Activated T-cell treated with anti-CD3 and anti-CD28 coated beads, Interleukin-2, amount 50 U/mL, for 72 hours (primary cell): ENCODE data around the gene CCDC142. TPM values are rescaled to one million over a fixed set of nuclear protein-coding genes. Genes with fewer than 3 reads are reported as not detected.
"Not testable (repeated sequence)": the region's sequence is repeated elsewhere in the genome, so short reads cannot be mapped to it uniquely, and the experiment has no call there.

ENCODE experiments used
- ATAC-seq, 2 donors: fragments of 150-1000 bp; cut with Tn5 transposase; replicated peaks in 1 of 2; 2 replicates each; pipeline ENCODE4 v1.10.0; 2021; ENCODE audit warnings: moderate library complexity in 2 of 2, mild to moderate bottlenecking in 1 of 2
- DNase-seq, 2 donors: peaks; one replicate each; pipeline ENCODE4 v3.0.0; 2021 to 2022; ENCODE audit warnings: mixed read lengths in 1 of 2
- H3K27ac Mint-ChIP-seq: one replicate; pipeline ENCODE4 v1.8.0; 2022; ENCODE audit warnings: mild to moderate bottlenecking, moderate library complexity, mixed read lengths
- H3K27me3 Mint-ChIP-seq: one replicate; pipeline ENCODE4 v1.8.0; 2022; ENCODE audit warnings: low read depth, mixed read lengths
- H3K36me3 Mint-ChIP-seq, 2 donors: one replicate each; pipeline ENCODE4 v1.8.0; 2022; ENCODE audit warnings: mixed read lengths in 2 of 2, mild to moderate bottlenecking in 1 of 2; ENCODE audit not compliant: insufficient read depth in 2 of 2
- H3K4me1 Mint-ChIP-seq: one replicate; pipeline ENCODE4 v1.8.0; 2022; ENCODE audit warnings: low read depth, mixed read lengths
- H3K4me3 Mint-ChIP-seq, 2 donors: one replicate each; pipeline ENCODE4 v1.8.0; 2022; ENCODE audit warnings: mild to moderate bottlenecking in 2 of 2, mixed read lengths in 2 of 2, moderate library complexity in 2 of 2
- H3K9me3 Mint-ChIP-seq, 2 donors: one replicate each; pipeline ENCODE4 v1.8.0; 2022; ENCODE audit warnings: mixed read lengths in 2 of 2
- total RNA-seq, 2 donors: library from RNA; stranded (reverse); gene quantifications; one replicate each; pipeline ENCODE4 v1.2.3, GENCODE V29; 2022

The CCDC142 gene
- total RNA-seq, 2 donors from 2014 or later: 9.0 to 9.5 TPM

- not testable (repeated sequence) for ATAC-seq, H3K9me3 Mint-ChIP-seq, DNase-seq, H3K27me3 Mint-ChIP-seq
- Mint-ChIP-seq H3K27ac (peak overlapping the region; percentile 97), H3K4me3 (peak overlapping the region; percentile 92 to 96), H3K36me3 (peaks cover 2 to 26% of the 10 kb centered on the region in 2 donors), H3K4me1 (peaks cover 44% of the 10 kb centered on the region)
Measured at GRCh38 chr2:74483675-74484164, 922 bp upstream of the CCDC142 start.

GRCh38 chr2:74481961-74482800 is 617 bp downstream of the CCDC142 start:
- Mint-ChIP-seq H3K9me3 (no peaks in the 10 kb centered on the region), H3K36me3 (peaks cover 2 to 26% of the 10 kb centered on the region in 2 donors), H3K27ac (peak overlapping the region; percentile 97), H3K27me3 (no peaks in the 10 kb centered on the region), H3K4me3 (peak overlapping the region; percentile 92 to 96), H3K4me1 (peaks cover 44% of the 10 kb centered on the region)
- peak; percentile 73 to 74 for DNase-seq
- peak; percentile 65 for ATAC-seq

GRCh38 chr2:74481431-74481830 is 1.4 kb downstream of the CCDC142 start:
- no peak for DNase-seq
- Mint-ChIP-seq H3K27me3 (no peaks in the 10 kb centered on the region), H3K4me1 (peaks cover 44% of the 10 kb centered on the region), H3K27ac (no peak overlapping the region), H3K36me3 (peaks cover 2 to 23% of the 10 kb centered on the region in 2 donors), H3K4me3 (peak overlapping the region; percentile 92 to 96), H3K9me3 (no peaks in the 10 kb centered on the region)
- ATAC-seq: no peak

GRCh38 chr2:74474899-74475298 is 7.9 kb downstream of the CCDC142 start:
- DNase-seq (no peak), ATAC-seq (no peak)
- Mint-ChIP-seq H3K4me1 (peaks cover 33% of the 10 kb centered on the region), H3K4me3 (no peak overlapping the region), H3K36me3 (peaks cover 0 to 16% of the 10 kb centered on the region in 2 donors), H3K27me3 (no peaks in the 10 kb centered on the region), H3K27ac (no peak overlapping the region), H3K9me3 (no peaks in the 10 kb centered on the region)

- peaks cover 33% of the 10 kb centered on the region for H3K4me1 Mint-ChIP-seq
- H3K27me3 Mint-ChIP-seq: no peaks in the 10 kb centered on the region
- ATAC-seq: no peak
- no peak for DNase-seq
- no peak overlapping the region for H3K27ac Mint-ChIP-seq
- H3K36me3 Mint-ChIP-seq: peaks cover 0 to 13% of the 10 kb centered on the region in 2 donors
- no peaks in the 10 kb centered on the region for H3K9me3 Mint-ChIP-seq
- H3K4me3 Mint-ChIP-seq: peak overlapping the region; percentile 17 to 25
Measured at GRCh38 chr2:74474481-74474880, 8.3 kb downstream of the CCDC142 start.

GRCh38 chr2:74472945-74473258 is 9.9 kb downstream of the CCDC142 start:
- Mint-ChIP-seq H3K9me3 (no peaks in the 10 kb centered on the region), H3K4me3 (peak overlapping the region; percentile 99 to 100), H3K27me3 (no peaks in the 10 kb centered on the region), H3K27ac (peak overlapping the region; percentile 96), H3K36me3 (peaks cover 0 to 8% of the 10 kb centered on the region in 2 donors), H3K4me1 (peaks cover 26% of the 10 kb centered on the region)
- ATAC-seq (no peak), DNase-seq (no peak)

- peak; percentile 96 to 98 for DNase-seq
- H3K27me3 Mint-ChIP-seq: no peaks in the 10 kb centered on the region
- H3K36me3 Mint-ChIP-seq: peaks cover 0 to 8% of the 10 kb centered on the region in 2 donors
- no peaks in the 10 kb centered on the region for H3K9me3 Mint-ChIP-seq
- H3K4me3 Mint-ChIP-seq: peak within 1 kb of the TSS; percentile 99 to 100
- peaks cover 26% of the 10 kb centered on the region for H3K4me1 Mint-ChIP-seq
- peak within 1 kb of the TSS; percentile 96 for H3K27ac Mint-ChIP-seq
- ATAC-seq: peak; percentile 95 to 96
Measured at GRCh38 chr2:74472086-74472944, 10.5 kb downstream of the CCDC142 start, which contains the start of gene MRPL53. MRPL53 (minus strand) TSS chr2:74472680; CDS start chr2:74472660, 20 bp downstream.

GRCh38 chr2:74471332-74472065 is 11.3 kb downstream of the CCDC142 start:
- Mint-ChIP-seq H3K36me3 (peaks cover 0 to 8% of the 10 kb centered on the region in 2 donors), H3K4me3 (peak overlapping the region; percentile 99 to 100), H3K9me3 (no peaks in the 10 kb centered on the region), H3K4me1 (peaks cover 26% of the 10 kb centered on the region), H3K27ac (peak overlapping the region; percentile 96), H3K27me3 (no peaks in the 10 kb centered on the region)
- no peak for DNase-seq
- ATAC-seq: peak; percentile 1 to 3

- H3K27me3 Mint-ChIP-seq, DNase-seq, ATAC-seq, H3K36me3 Mint-ChIP-seq, H3K9me3 Mint-ChIP-seq, H3K27ac Mint-ChIP-seq: not testable (repeated sequence)
- H3K4me1 Mint-ChIP-seq: peaks cover 33% of the 10 kb centered on the region
- H3K4me3 Mint-ChIP-seq: peak overlapping the region; percentile 56 to 75
Measured at GRCh38 chr2:74470742-74471141, 12.1 kb downstream of the CCDC142 start.

GRCh38 chr2:74464406-74464805 is 18.4 kb downstream of the CCDC142 start:
- H3K27me3 Mint-ChIP-seq: no peaks in the 10 kb centered on the region
- H3K9me3 Mint-ChIP-seq: no peaks in the 10 kb centered on the region
- H3K27ac Mint-ChIP-seq: peak overlapping the region; percentile 79
- peaks cover 0 to 7% of the 10 kb centered on the region in 2 donors for H3K36me3 Mint-ChIP-seq
- H3K4me3 Mint-ChIP-seq: peak overlapping the region; percentile 98 to 99
- DNase-seq (no peak), ATAC-seq (peak; percentile 1 to 6)
- H3K4me1 Mint-ChIP-seq: peaks cover 40% of the 10 kb centered on the region

GRCh38 chr2:74462786-74463105 is 20.1 kb downstream of the CCDC142 start:
- H3K4me1 Mint-ChIP-seq: peaks cover 42% of the 10 kb centered on the region
- peak overlapping the region; percentile 8 to 99 for H3K4me3 Mint-ChIP-seq
- H3K27me3 Mint-ChIP-seq: no peaks in the 10 kb centered on the region
- no peaks in the 10 kb centered on the region for H3K9me3 Mint-ChIP-seq
- DNase-seq (no peak), ATAC-seq (no peak)
- H3K36me3 Mint-ChIP-seq: peaks cover 0 to 7% of the 10 kb centered on the region in 2 donors
- H3K27ac Mint-ChIP-seq: no peak overlapping the region

GRCh38 chr2:74462054-74462785 is 20.6 kb downstream of the CCDC142 start:
- H3K4me3 Mint-ChIP-seq: no peak overlapping the region
- DNase-seq: no peak
- H3K4me1 Mint-ChIP-seq: peaks cover 44% of the 10 kb centered on the region

More at GRCh38 chr2:74462054-74462785, 20.6 kb downstream of the CCDC142 start:
- Mint-ChIP-seq H3K9me3 (no peaks in the 10 kb centered on the region), H3K36me3 (peaks cover 0 to 8% of the 10 kb centered on the region in 2 donors), H3K27me3 (no peaks in the 10 kb centered on the region), H3K27ac (peak overlapping the region; percentile 63)
- no peak for ATAC-seq
